Stomach (tissue), 9 donors: Measurements from ENCODE around the gene SLCO4C1. TPM values are rescaled to one million over a fixed set of nuclear protein-coding genes. Genes with fewer than 3 reads are reported as not detected.

Source experiments
- DNase-seq, 2 donors: peaks; one replicate each; pipeline versions ENCODE4 v3.0.0 to v3.0.0-alpha.2; 2013 to 2019
- H3K27ac ChIP-seq, 5 donors: fragments of 200-600 bp in 4 of 5; sonication (generic) in 4 of 5; one replicate each; pipeline ENCODE4 v1.5.1; 2013 to 2019; ENCODE audit warnings: mild to moderate bottlenecking in 1 of 5, moderate library complexity in 1 of 5
- H3K27me3 ChIP-seq, 3 donors: fragments of 200-600 bp; sonication (generic); one replicate each; pipeline ENCODE4 v1.5.1; 2017 to 2019; ENCODE audit warnings: mixed run types in 1 of 3
- H3K36me3 ChIP-seq, 4 donors: fragments of 200-600 bp; sonication (generic); 1 replicate in 3 of 4; 2 replicates in 1 of 4; pipeline ENCODE4 v1.5.1; 2016 to 2019
- H3K4me1 ChIP-seq, 4 donors: fragments of 200-600 bp; sonication (generic); one replicate each; pipeline ENCODE4 v1.5.1; 2016 to 2019
- H3K4me3 ChIP-seq, 4 donors: fragments of 200-600 bp; sonication (generic) in 3 of 4; one replicate each; pipeline ENCODE4 v1.5.1; 2016 to 2019; ENCODE audit warnings: mild to moderate bottlenecking in 1 of 4
- H3K9me3 ChIP-seq, 4 donors: fragments of 200-600 bp; sonication (generic); one replicate each; pipeline ENCODE4 v1.5.1; 2016 to 2019
- EP300 ChIP-seq: sonication (generic); formaldehyde crosslinking; IDR thresholded peaks from one replicate; pipeline ENCODE4 v1.6.1; 2017; ENCODE audit warnings: antibody characterized with exemption
- POLR2A ChIP-seq, 4 donors: fragments of 450-650 bp; IDR thresholded peaks; one replicate each; pipeline ENCODE4 v1.6.1; 2016; ENCODE audit warnings: antibody characterized with exemption in 4 of 4, control low read depth in 2 of 4, mild to moderate bottlenecking in 1 of 4, moderate library complexity in 1 of 4
- POLR2AphosphoS5 ChIP-seq, 3 donors: sonication (generic); formaldehyde crosslinking; IDR thresholded peaks; one replicate each; pipeline ENCODE4 v1.6.1; 2016; ENCODE audit warnings: antibody characterized with exemption in 3 of 3
- WGBS, 5 donors: extraction: QIAGEN DNeasy Blood & Tissue Kit in 3 of 5; methylation state at CpG; one replicate each; pipeline versions ENCODE4 v1.1.5 to v1.1.7; 2013 to 2018; 5-methylcytosine and 5-hydroxymethylcytosine counted together
- intact Hi-C: fragments of 100-400 bp; cut with DNase I; formaldehyde crosslinking; loops from one replicate; pipeline ENCODE4 v1.15.1; 2023; ENCODE audit warnings: low total_unique reads
- polyA plus RNA-seq, 3 donors: library from polyadenylated mRNA; stranded (reverse); fragments of 200-250 nt; gene quantifications; one replicate each; pipeline ENCODE4 v1.2.3, GENCODE V29; 2013
- total RNA-seq, 5 donors: library from RNA; depleted of rRNA; stranded (reverse); fragments of >200 nt; gene quantifications; one replicate each; pipeline versions ENCODE4 v1.1.0 to v1.2.3, GENCODE V29; 2014 to 2016
- TF ChIP-seq, protein P1 (sequence below), 7 experiments: fragments of 450-650 bp in 4 of 7; fragments of 200-600 bp in 3 of 7; sonication (generic) in 3 of 7; IDR thresholded peaks; one replicate each; pipeline ENCODE4 v1.5.1; 2016 to 2019; ENCODE audit warnings: antibody characterized with exemption in 7 of 7, control low read depth in 2 of 7, mild to moderate bottlenecking in 1 of 7
- donor health status: healthy with polysubstance abuse.
- donor health status: Bipolar disorder and iron deficiency.
- donor health status: healthy.

Gene SLCO4C1
- total and polyA plus RNA-seq, 8 donors, result under 0.01 to 0.73 TPM; not detected in 6

GRCh38 chr5:102200861-102201260, 95.2 kb downstream of the SLCO4C1 start:
- H3K4me1 ChIP-seq, result no peaks in the 10 kb centered on the region
- intact Hi-C loops, result no loop called here
- WGBS, 5 donors, result 26 to 42% (median 34%) methylated on average over 3 of the region's 3 CpGs
- TF ChIP-seq POLR2AphosphoS5 (IDR thresholded peaks at IDR 0.05), result no peak
- no peak overlapping the region for H3K4me3 ChIP-seq
- no peak overlapping the region for H3K27ac ChIP-seq
- H3K36me3 ChIP-seq, result no peaks in the 10 kb centered on the region
- no peak for DNase-seq
- H3K9me3 ChIP-seq, result peaks cover 0 to 13% (median 0%) of the 10 kb centered on the region in 4 donors
- no peaks in the 10 kb centered on the region for H3K27me3 ChIP-seq

DNA sequence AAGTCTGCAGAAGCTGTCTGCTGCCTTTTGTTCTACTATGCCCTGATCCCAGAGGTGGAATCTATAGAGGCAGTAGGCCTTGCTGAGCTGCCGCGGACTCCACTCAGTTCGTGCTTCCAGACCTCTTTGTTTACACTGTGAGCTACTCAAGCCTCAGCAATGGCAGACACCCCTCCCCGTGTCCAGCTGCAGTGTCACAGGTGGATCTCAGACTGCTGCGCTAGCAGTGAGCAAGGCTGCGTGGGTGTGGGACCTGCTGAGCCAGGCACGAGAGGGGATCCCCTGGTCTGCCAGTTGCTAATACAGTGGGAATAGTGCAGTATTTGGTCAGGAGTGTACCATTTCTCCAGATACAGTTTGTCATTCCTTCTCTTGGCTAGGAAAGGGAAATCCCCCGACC, 99.6 kb downstream of the SLCO4C1 start:
- Histone ChIP-seq H3K4me3 (no peak overlapping the region), H3K4me1 (no peaks in the 10 kb centered on the region), H3K27ac (no peak overlapping the region), H3K36me3 (no peaks in the 10 kb centered on the region), H3K27me3 (no peaks in the 10 kb centered on the region), H3K9me3 (peaks cover 0 to 10% (median 0%) of the 10 kb centered on the region in 4 donors)
- 69 to 82% (median 73%) methylated on average over 7 to 8 of the region's 8 CpGs for WGBS, 5 donors
- TF ChIP-seq POLR2AphosphoS5 (IDR thresholded peaks at IDR 0.05) (no peak), POLR2A (IDR thresholded peaks at IDR 0.05) (no peak), EP300 (no peak)
- TF ChIP-seq, protein P1, sequence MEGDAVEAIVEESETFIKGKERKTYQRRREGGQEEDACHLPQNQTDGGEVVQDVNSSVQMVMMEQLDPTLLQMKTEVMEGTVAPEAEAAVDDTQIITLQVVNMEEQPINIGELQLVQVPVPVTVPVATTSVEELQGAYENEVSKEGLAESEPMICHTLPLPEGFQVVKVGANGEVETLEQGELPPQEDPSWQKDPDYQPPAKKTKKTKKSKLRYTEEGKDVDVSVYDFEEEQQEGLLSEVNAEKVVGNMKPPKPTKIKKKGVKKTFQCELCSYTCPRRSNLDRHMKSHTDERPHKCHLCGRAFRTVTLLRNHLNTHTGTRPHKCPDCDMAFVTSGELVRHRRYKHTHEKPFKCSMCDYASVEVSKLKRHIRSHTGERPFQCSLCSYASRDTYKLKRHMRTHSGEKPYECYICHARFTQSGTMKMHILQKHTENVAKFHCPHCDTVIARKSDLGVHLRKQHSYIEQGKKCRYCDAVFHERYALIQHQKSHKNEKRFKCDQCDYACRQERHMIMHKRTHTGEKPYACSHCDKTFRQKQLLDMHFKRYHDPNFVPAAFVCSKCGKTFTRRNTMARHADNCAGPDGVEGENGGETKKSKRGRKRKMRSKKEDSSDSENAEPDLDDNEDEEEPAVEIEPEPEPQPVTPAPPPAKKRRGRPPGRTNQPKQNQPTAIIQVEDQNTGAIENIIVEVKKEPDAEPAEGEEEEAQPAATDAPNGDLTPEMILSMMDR (IDR thresholded peaks at IDR 0.05), result no peak
- intact Hi-C loops, result no loop called here
- no peak for DNase-seq

Other genes starting within 250 kb of the SLCO4C1 start
- gene SLCO6A1, start 202.7 kb upstream of the SLCO4C1 start, total RNA-seq, result not detected
- gene SLCO6A1, start 202.7 kb upstream of the SLCO4C1 start, polyA plus RNA-seq, result not detected